WTC11 (cell line): ENCODE data around the gene WFS1. TPM values are rescaled to one million over a fixed set of nuclear protein-coding genes. Genes with fewer than 3 reads are reported as not detected.

Experiments
- ATAC-seq: fragments of 200-7000 bp; cut with Tn5 transposase; 2 replicates; pipeline ENCODE4 v1.10.0; 2021; ENCODE audit warnings: mild to moderate bottlenecking, moderate library complexity
- CTCF ChIA-PET: fragments of 300-600 bp; sonication (Branson Sonifier 250); formaldehyde crosslinking; loops from one replicate; lab custom pipeline; 2021; ENCODE audit warnings: antibody characterized with exemption; lab: Charles Lee
- POLR2A ChIA-PET: fragments of 350-600 bp; sonication (Branson Sonifier 250); formaldehyde crosslinking; loops from one replicate; lab custom pipeline; 2021; ENCODE audit warnings: antibody characterized with exemption; lab: Charles Lee
- DNase-seq: peaks from one replicate; pipeline ENCODE4 v3.0.0; 2021; ENCODE audit warnings: low spot score
- H3K27ac Mint-ChIP-seq: 2 replicates; pipeline ENCODE4 v1.8.0; 2021; ENCODE audit warnings: mixed read lengths
- H3K27me3 Mint-ChIP-seq: 2 replicates; pipeline ENCODE4 v1.8.0; 2021; ENCODE audit warnings: low read depth, mild to moderate bottlenecking, moderate library complexity, mixed read lengths
- H3K36me3 Mint-ChIP-seq: 2 replicates; pipeline ENCODE4 v1.8.0; 2021; ENCODE audit warnings: mixed read lengths
- H3K4me1 Mint-ChIP-seq: 2 replicates; pipeline ENCODE4 v1.8.0; 2022; ENCODE audit warnings: mixed read lengths
- H3K4me3 Mint-ChIP-seq: 2 replicates; pipeline ENCODE4 v1.8.0; 2021; ENCODE audit warnings: mild to moderate bottlenecking, moderate library complexity, mixed read lengths
- H3K9me3 Mint-ChIP-seq: 2 replicates; pipeline ENCODE4 v1.8.0; 2021; ENCODE audit warnings: mixed read lengths
- CBFB ChIP-seq: sonication (generic); formaldehyde crosslinking; IDR thresholded peaks from 2 replicates; pipeline ENCODE4 v1.8.1; 2022; ENCODE audit warnings: mild to moderate bottlenecking, low read depth, missing genetic modification reagents
- FOXJ3 ChIP-seq: sonication (generic); formaldehyde crosslinking; IDR thresholded peaks from 2 replicates; pipeline ENCODE4 v1.9.0; 2021; ENCODE audit warnings: missing genetic modification reagents, mild to moderate bottlenecking, borderline replicate concordance
- FOXK1 ChIP-seq: sonication (generic); formaldehyde crosslinking; IDR thresholded peaks from 2 replicates; pipeline ENCODE4 v1.8.0; 2022; ENCODE audit warnings: mild to moderate bottlenecking, moderate library complexity, missing genetic modification reagents
- FOXP1 ChIP-seq: sonication (generic); formaldehyde crosslinking; IDR thresholded peaks from 2 replicates; pipeline ENCODE4 v1.8.0; 2022; ENCODE audit warnings: missing genetic modification reagents, mild to moderate bottlenecking, moderate library complexity, borderline replicate concordance
- FOXP4 ChIP-seq: sonication (generic); formaldehyde crosslinking; IDR thresholded peaks from 2 replicates; pipeline ENCODE4 v1.8.0; 2022; ENCODE audit warnings: mild to moderate bottlenecking, missing genetic modification reagents
- IRF1 ChIP-seq: sonication (generic); formaldehyde crosslinking; IDR thresholded peaks from 2 replicates; pipeline ENCODE4 v1.8.0; 2023; ENCODE audit warnings: missing genetic modification reagents
- MLX ChIP-seq: sonication (generic); formaldehyde crosslinking; IDR thresholded peaks from 2 replicates; pipeline ENCODE4 v1.8.1; 2023; ENCODE audit warnings: mild to moderate bottlenecking, missing genetic modification reagents, moderate library complexity
- NFYB ChIP-seq: sonication (generic); formaldehyde crosslinking; conservative IDR thresholded peaks from 2 replicates; pipeline ENCODE4 v1.8.0; 2022; ENCODE audit warnings: low read depth, missing genetic modification reagents
- OVOL2 ChIP-seq: fragments of 250-450 bp; sonication (Bioruptor Pico); IDR thresholded peaks from 2 replicates; pipeline ENCODE4 v1.9.0; 2021; ENCODE audit warnings: mild to moderate bottlenecking, borderline replicate concordance
- PRDM15 ChIP-seq: sonication (generic); formaldehyde crosslinking; IDR thresholded peaks from 2 replicates; pipeline ENCODE4 v1.8.0; 2022; ENCODE audit warnings: missing genetic modification reagents
- PRRX2 ChIP-seq: fragments of 250-450 bp; sonication (Bioruptor Pico); IDR thresholded peaks from 2 replicates; pipeline ENCODE4 v1.8.0; 2021; ENCODE audit warnings: mild to moderate bottlenecking
- STAT6 ChIP-seq: sonication (generic); formaldehyde crosslinking; conservative IDR thresholded peaks from 2 replicates; pipeline ENCODE4 v1.8.1; 2023; ENCODE audit warnings: mild to moderate bottlenecking, low read depth, missing genetic modification reagents, moderate library complexity
- ZBTB43 ChIP-seq: sonication (generic); formaldehyde crosslinking; IDR thresholded peaks from 2 replicates; pipeline ENCODE4 v1.8.1; 2023; ENCODE audit warnings: mild to moderate bottlenecking, missing genetic modification reagents
- ZNF263 ChIP-seq: sonication (generic); formaldehyde crosslinking; IDR thresholded peaks from 2 replicates; pipeline ENCODE4 v1.8.1; 2022; ENCODE audit warnings: low read depth, mild to moderate bottlenecking, moderate library complexity, missing genetic modification reagents
- ZNF396 ChIP-seq: fragments of 250-450 bp; sonication (Bioruptor Pico); IDR thresholded peaks from 2 replicates; pipeline ENCODE4 v1.8.0; 2021; ENCODE audit warnings: mild to moderate bottlenecking, moderate library complexity, borderline replicate concordance
- total RNA-seq: library from RNA; stranded (reverse); gene quantifications from 3 replicates; pipeline ENCODE4 v1.2.3, GENCODE V29; 2021

The WFS1 gene
- total RNA-seq, 1 experiment from 2014 or later = 34.7 TPM

- TF ChIP-seq PRRX2 (CRISPR knock-in tag) (0 out of 2 replicates have a peak, but pooled peaks have one; percentile 9), FOXP4 (CRISPR knock-in tag) (no peak), FOXK1 (CRISPR knock-in tag) (peak; percentile 15; the same call in 1 of the 2 replicates)
Observed at GRCh38 chr4:6221851-6222760, 47.5 kb upstream of the WFS1 start (continued).

- H3K27ac Mint-ChIP-seq = no peak overlapping the region
- ChIA-PET POLR2A (no interaction called here), CTCF (no interaction called here)
- peaks cover 4% of the 10 kb centered on the region; the same call in 1 of the 2 replicates for H3K9me3 Mint-ChIP-seq
- H3K27me3 Mint-ChIP-seq = peaks cover 39% of the 10 kb centered on the region
- H3K4me1 Mint-ChIP-seq = peaks cover 2% of the 10 kb centered on the region; the same call in 1 of the 2 replicates
- ATAC-seq (peak; percentile 63), DNase-seq (peak; percentile 74)
- H3K36me3 Mint-ChIP-seq = no peaks in the 10 kb centered on the region
- peak overlapping the region; percentile 53 for H3K4me3 Mint-ChIP-seq
- TF ChIP-seq CBFB (CRISPR knock-in tag) (no peak), STAT6 (CRISPR knock-in tag) (no peak), ZNF263 (no peak), PRDM15 (peak; percentile 98)
Observed at GRCh38 chr4:6222761-6223292, 46.8 kb upstream of the WFS1 start.

- Mint-ChIP-seq H3K36me3 (no peaks in the 10 kb centered on the region), H3K27me3 (peaks cover 23% of the 10 kb centered on the region), H3K4me1 (peaks cover 2% of the 10 kb centered on the region; the same call in 1 of the 2 replicates), H3K4me3 (no peak overlapping the region), H3K27ac (no peak overlapping the region), H3K9me3 (peaks cover 4% of the 10 kb centered on the region; the same call in 1 of the 2 replicates)
- no peak for ATAC-seq
- ChIA-PET CTCF (interaction anchor here (0.7 to 1.7 kb wide), 8 partner anchors 26 to 227 kb away, joined by 3 to 5 read pairs (median 3); no protein-coding TSS in a partner anchor), POLR2A (no interaction called here)
- TF ChIP-seq FOXJ3 = no peak
- TF ChIP-seq FOXP1 (CRISPR knock-in tag) = no peak
- TF ChIP-seq IRF1 (CRISPR knock-in tag) = no peak
- no peak for TF ChIP-seq ZNF263
- no peak for TF ChIP-seq OVOL2 (CRISPR knock-in tag)
- no peak for TF ChIP-seq ZBTB43 (CRISPR knock-in tag)
- no peak for TF ChIP-seq NFYB (CRISPR knock-in tag)
- no peak for TF ChIP-seq MLX (CRISPR knock-in tag)
- TF ChIP-seq ZNF396 = no peak
- no peak for DNase-seq
Observed at GRCh38 chr4:6224735-6225134, 44.9 kb upstream of the WFS1 start.
